OCI-LY7 (cell line): ENCODE data around the gene PML. TPM values are rescaled to one million over a fixed set of nuclear protein-coding genes. Genes with fewer than 3 reads are reported as not detected.

ENCODE experiments used
- BruUV-seq: library from RNA; stranded (reverse); fragments of 400-500 nt; replicated peaks from 2 replicates; lab custom pipeline; 2021; lab: Mats Ljungman, UMichigan
- CTCF ChIA-PET: fragments of 300-600 bp; sonication (Branson Sonifier 250); formaldehyde crosslinking; loops from one replicate; lab custom pipeline; 2022; ENCODE audit warnings: antibody characterized with exemption; ENCODE audit not compliant: unreplicated experiment; lab: Charles Lee
- POLR2A ChIA-PET: fragments of 300-600 bp; sonication (Branson Sonifier 250); formaldehyde crosslinking; loops from one replicate; lab custom pipeline; 2022; ENCODE audit warnings: antibody characterized with exemption; lab: Charles Lee
- DNase-seq: peaks from one replicate; pipeline ENCODE4 v3.0.0-alpha.2; 2015; ENCODE audit warnings: low spot score
- H2AFZ ChIP-seq: fragments of 200-600 bp; sonication (generic), shearing (Covaris generic); 2 replicates; pipeline ENCODE4 v1.6.1; 2014; ENCODE audit warnings: mild to moderate bottlenecking, antibody characterized with exemption, low read length, moderate library complexity
- H3K27ac ChIP-seq: fragments of 200-600 bp; sonication (generic); 2 replicates; pipeline ENCODE4 v1.5.1; 2014; ENCODE audit warnings: mixed run types, low read depth, mild to moderate bottlenecking, moderate library complexity, low read length, inconsistent platforms; ENCODE audit not compliant: poor library complexity, severe bottlenecking
- H3K36me3 ChIP-seq: fragments of 200-600 bp; sonication (generic); 2 replicates; pipeline ENCODE4 v1.6.1; 2014; ENCODE audit warnings: mild to moderate bottlenecking, antibody characterized with exemption, low read length, moderate library complexity, mixed read lengths; ENCODE audit not compliant: insufficient read depth
- H3K4me1 ChIP-seq: fragments of 200-600 bp; sonication (generic); 2 replicates; pipeline ENCODE4 v1.5.1; 2014; ENCODE audit warnings: mild to moderate bottlenecking, low read length; ENCODE audit not compliant: insufficient read depth, poor library complexity, severe bottlenecking
- H3K4me2 ChIP-seq: fragments of 200-600 bp; sonication (generic); 2 replicates; pipeline ENCODE4 v1.6.1; 2014; ENCODE audit warnings: mild to moderate bottlenecking, low read length
- H3K4me3 ChIP-seq: fragments of 200-600 bp; sonication (generic); 2 replicates; pipeline ENCODE4 v1.5.1; 2014; ENCODE audit warnings: mild to moderate bottlenecking, low read depth, low read length; ENCODE audit not compliant: poor library complexity, severe bottlenecking
- H3K79me2 ChIP-seq: fragments of 200-600 bp; sonication (generic); 2 replicates; pipeline ENCODE4 v1.6.1; 2016; ENCODE audit warnings: low read depth, mild to moderate bottlenecking, low read length, moderate library complexity, mixed read lengths; ENCODE audit not compliant: insufficient read depth
- H3K9me2 ChIP-seq: fragments of 200-600 bp; sonication (generic); 2 replicates; pipeline ENCODE4 v1.6.1; 2016; ENCODE audit warnings: mild to moderate bottlenecking, low read length, mixed read lengths; ENCODE audit not compliant: insufficient read depth
- H3K9me3 ChIP-seq: fragments of 200-600 bp; sonication (generic); 2 replicates; pipeline ENCODE4 v1.6.1; 2014; ENCODE audit warnings: mild to moderate bottlenecking, mixed run types, low read length, mixed read lengths
- H4K20me1 ChIP-seq: fragments of 200-600 bp; sonication (generic); 2 replicates; pipeline ENCODE4 v1.6.1; 2014; ENCODE audit warnings: mild to moderate bottlenecking, antibody characterized with exemption, low read length, moderate library complexity, mixed read lengths; ENCODE audit not compliant: insufficient read depth
- CTCF ChIP-seq: fragments of 200-600 bp; sonication (generic); conservative IDR thresholded peaks from 2 replicates; pipeline ENCODE4 v1.5.1; 2014; ENCODE audit warnings: mild to moderate bottlenecking, antibody characterized with exemption, low read length, moderate library complexity, mixed read lengths
- EZH2phosphoT487 ChIP-seq: fragments of 200-600 bp; sonication (generic); IDR thresholded peaks from 2 replicates; pipeline ENCODE4 v1.6.1; 2018; ENCODE audit warnings: low read depth, borderline replicate concordance, mild to moderate bottlenecking, mixed run types, antibody characterized with exemption, low read length, moderate library complexity, mixed read lengths
- intact Hi-C: fragments of 100-400 bp; cut with micrococcal nuclease; formaldehyde crosslinking; loops from one replicate; pipeline ENCODE4 v1.10.0; 2022; ENCODE audit not compliant: unreplicated experiment
- total RNA-seq, 2 experiments: library from RNA; depleted of rRNA in 1 of 2; stranded (reverse); fragments of >200 nt in 1 of 2; shearing (Covaris generic) in 1 of 2; gene quantifications; 2 replicates each; pipeline ENCODE4 v1.2.3, GENCODE V29; 2014 to 2022

Gene PML
- total RNA-seq, 2 experiments from 2014 or later: 16.9 to 26.1 TPM

GRCh38 chr15:73965758-73966113 is 28.8 kb upstream of the PML start:
- Histone ChIP-seq H3K4me3 (no peak overlapping the region), H3K4me2 (peak overlapping the region; percentile 77), H3K9me3 (no peaks in the 10 kb centered on the region), H3K4me1 (peaks cover 19% of the 10 kb centered on the region), H3K79me2 (no peaks in the 10 kb centered on the region), H3K9me2 (no peaks in the 10 kb centered on the region), H4K20me1 (no peaks in the 10 kb centered on the region), H3K27ac (peak overlapping the region; percentile 16), H3K36me3 (no peaks in the 10 kb centered on the region), H2AFZ (peak overlapping the region; percentile 97)
- POLR2A ChIA-PET: no interaction called here
- peak; percentile 56 for DNase-seq
- no TSS peak for BruUV-seq
- CTCF ChIA-PET: no interaction called here
- TF ChIP-seq CTCF (no peak), EZH2phosphoT487 (no peak)
- intact Hi-C loops: no loop called here

GRCh38 chr15:73968461-73968860 is 26.1 kb upstream of the PML start:
- Histone ChIP-seq H2AFZ (no peak overlapping the region), H3K27ac (no peak overlapping the region), H3K9me2 (no peaks in the 10 kb centered on the region), H3K4me2 (no peak overlapping the region), H4K20me1 (no peaks in the 10 kb centered on the region), H3K4me1 (peaks cover 19% of the 10 kb centered on the region), H3K9me3 (no peaks in the 10 kb centered on the region), H3K36me3 (no peaks in the 10 kb centered on the region), H3K4me3 (no peak overlapping the region), H3K79me2 (no peaks in the 10 kb centered on the region)
- intact Hi-C loops: no loop called here
- CTCF ChIA-PET: no interaction called here
- POLR2A ChIA-PET: no interaction called here
- no peak for TF ChIP-seq CTCF
- TF ChIP-seq EZH2phosphoT487: no peak
- DNase-seq: no peak
- no TSS peak for BruUV-seq

- Histone ChIP-seq H3K4me2 (no peak overlapping the region), H3K4me1 (peaks cover 19% of the 10 kb centered on the region), H3K4me3 (no peak overlapping the region), H4K20me1 (no peaks in the 10 kb centered on the region), H3K27ac (no peak overlapping the region), H3K9me2 (no peaks in the 10 kb centered on the region), H3K79me2 (no peaks in the 10 kb centered on the region), H2AFZ (no peak overlapping the region), H3K9me3 (no peaks in the 10 kb centered on the region), H3K36me3 (no peaks in the 10 kb centered on the region)
- no TSS peak for BruUV-seq
- CTCF ChIA-PET: no interaction called here
- POLR2A ChIA-PET: no interaction called here
- TF ChIP-seq EZH2phosphoT487 (no peak), CTCF (no peak)
- no peak for DNase-seq
- intact Hi-C loops: no loop called here
Observed at GRCh38 chr15:73969151-73969759, 25.3 kb upstream of the PML start.
